Smooth muscle cell (in vitro differentiated cells): Measurements from ENCODE around the gene XPNPEP2. TPM values are rescaled to one million over a fixed set of nuclear protein-coding genes. Genes with fewer than 3 reads are reported as not detected.

Experiments
- DNase-seq: peaks from one replicate; lab custom pipeline; 2025; ENCODE audit not compliant: unreplicated experiment; lab: John Stamatoyannopoulos, UW
- H2AFZ ChIP-seq: fragments of 200-600 bp; sonication (generic); 2 replicates; pipeline ENCODE4 v1.6.0; 2016; ENCODE audit warnings: antibody characterized with exemption, low read depth, mild to moderate bottlenecking
- H3F3A ChIP-seq: fragments of 200-600 bp; sonication (generic); 2 replicates; pipeline ENCODE4 v1.6.0; 2017; ENCODE audit warnings: antibody characterized with exemption, low read depth
- H3K27ac ChIP-seq: fragments of 200-600 bp; sonication (generic); 2 replicates; pipeline ENCODE4 v1.5.1; 2016; ENCODE audit warnings: low read depth, mild to moderate bottlenecking
- H3K27me3 ChIP-seq: fragments of 200-600 bp; sonication (generic); 2 replicates; pipeline ENCODE4 v1.6.1; 2016; ENCODE audit warnings: low read depth, mild to moderate bottlenecking
- H3K36me3 ChIP-seq: fragments of 200-600 bp; sonication (generic); 2 replicates; pipeline ENCODE4 v1.5.1; 2016; ENCODE audit warnings: low read depth
- H3K4me1 ChIP-seq: fragments of 200-600 bp; sonication (generic); 2 replicates; pipeline ENCODE4 v1.5.1; 2016; ENCODE audit warnings: low read depth
- H3K4me2 ChIP-seq: fragments of 200-600 bp; sonication (generic); 2 replicates; pipeline ENCODE4 v1.6.0; 2016; ENCODE audit warnings: mild to moderate bottlenecking
- H3K4me3 ChIP-seq: fragments of 200-600 bp; sonication (generic); 2 replicates; pipeline ENCODE4 v1.5.1; 2016; ENCODE audit warnings: mild to moderate bottlenecking
- H3K79me2 ChIP-seq: fragments of 200-600 bp; sonication (generic); 2 replicates; pipeline ENCODE4 v1.6.0; 2016; ENCODE audit warnings: low read depth, mild to moderate bottlenecking
- H3K9ac ChIP-seq: fragments of 200-600 bp; sonication (generic); 2 replicates; pipeline ENCODE4 v1.6.0; 2016; ENCODE audit warnings: low read depth
- H3K9me3 ChIP-seq: fragments of 200-600 bp; sonication (generic); replicated peaks from 2 replicates; pipeline ENCODE4 v1.5.1; 2016; ENCODE audit warnings: low read depth
- H4K20me1 ChIP-seq: fragments of 200-600 bp; sonication (generic); 2 replicates; pipeline ENCODE4 v1.6.0; 2016; ENCODE audit warnings: low read depth
- CTCF ChIP-seq: fragments of 200-600 bp; sonication (generic); IDR thresholded peaks from 2 replicates; pipeline ENCODE4 v1.5.1; 2017; ENCODE audit warnings: borderline replicate concordance, mild to moderate bottlenecking, antibody characterized with exemption; ENCODE audit not compliant: insufficient read depth, poor library complexity, severe bottlenecking
- WGBS: methylation state at CpG from one replicate; pipeline ENCODE4 v1.1.7; 2016; ENCODE audit warnings: low lambda C conversion rate; 5-methylcytosine and 5-hydroxymethylcytosine counted together
- polyA plus RNA-seq: library from polyadenylated mRNA; unstranded; fragments of >200 nt; fragmentation: Nextera tagmentation; extraction: Ambion mirVana; gene quantifications from 2 replicates; pipeline ENCODE4 v1.2.1, GENCODE V29; 2016
- total RNA-seq: library from RNA; depleted of rRNA; stranded (reverse); fragments of >200 nt; gene quantifications from 2 replicates; pipeline ENCODE4 v1.2.3, GENCODE V29; 2014

Gene XPNPEP2
- total and polyA plus RNA-seq, 2 experiments from 2014 or later, result 0.09 to 0.13 TPM

GRCh38 chrX:129733335-129733734 lies 5.4 kb upstream of the XPNPEP2 start:
- WGBS, result 86% methylated on average over 4 of the region's 4 CpGs
- no peak overlapping the region for H3K4me3 ChIP-seq

GRCh38 chrX:129736491-129736890 lies 2.3 kb upstream of the XPNPEP2 start:
- 62% methylated on average over 6 of the region's 6 CpGs for whole genome bisulfite sequencing
- Histone ChIP-seq H3K9me3 (no peaks in the 10 kb centered on the region), H3K9ac (no peak overlapping the region)

More at GRCh38 chrX:129733335-129733734, 5.4 kb upstream of the XPNPEP2 start:
- TF ChIP-seq CTCF, result no peak
- no peak overlapping the region for H3K9ac ChIP-seq
- H3K36me3 ChIP-seq, result no peaks in the 10 kb centered on the region
- H3K27me3 ChIP-seq, result no peaks in the 10 kb centered on the region
- H2AFZ ChIP-seq, result no peak overlapping the region
- no peaks in the 10 kb centered on the region for H3K79me2 ChIP-seq
- H4K20me1 ChIP-seq, result no peaks in the 10 kb centered on the region
- H3K27ac ChIP-seq, result no peak overlapping the region
- H3K4me2 ChIP-seq, result no peak overlapping the region
- no peaks in the 10 kb centered on the region for H3K4me1 ChIP-seq
- no peak for DNase-seq
- no peaks in the 10 kb centered on the region for H3F3A ChIP-seq
- H3K9me3 ChIP-seq, result no peaks in the 10 kb centered on the region

GRCh38 chrX:129737916-129738315 lies 863 bp upstream of the XPNPEP2 start:
- Histone ChIP-seq H3K27me3 (no peaks in the 10 kb centered on the region), H3K27ac (no peak overlapping the region), H3K9ac (no peak overlapping the region), H3F3A (no peaks in the 10 kb centered on the region), H3K79me2 (no peaks in the 10 kb centered on the region), H4K20me1 (no peaks in the 10 kb centered on the region), H3K4me1 (no peaks in the 10 kb centered on the region), H3K36me3 (no peaks in the 10 kb centered on the region), H3K4me3 (no peak overlapping the region), H2AFZ (no peak overlapping the region), H3K4me2 (no peak overlapping the region), H3K9me3 (no peaks in the 10 kb centered on the region)
- 41% methylated on average over 5 of the region's 5 CpGs for WGBS
- TF ChIP-seq CTCF, result no peak
- DNase-seq, result no peak

More at GRCh38 chrX:129736491-129736890, 2.3 kb upstream of the XPNPEP2 start:
- DNase-seq, result no peak
- Histone ChIP-seq H3F3A (no peaks in the 10 kb centered on the region), H3K4me2 (no peak overlapping the region), H3K4me1 (no peaks in the 10 kb centered on the region), H3K4me3 (no peak overlapping the region), H2AFZ (no peak overlapping the region), H4K20me1 (no peaks in the 10 kb centered on the region), H3K36me3 (no peaks in the 10 kb centered on the region), H3K27me3 (no peaks in the 10 kb centered on the region), H3K79me2 (no peaks in the 10 kb centered on the region), H3K27ac (no peak overlapping the region)
- TF ChIP-seq CTCF, result no peak

- Histone ChIP-seq H3K9me3 (no peaks in the 10 kb centered on the region), H3K4me3 (no peak overlapping the region), H3K79me2 (no peaks in the 10 kb centered on the region), H3K4me2 (no peak overlapping the region), H3K4me1 (no peaks in the 10 kb centered on the region), H3K27me3 (no peaks in the 10 kb centered on the region), H3K9ac (no peak overlapping the region), H4K20me1 (no peaks in the 10 kb centered on the region), H3F3A (no peaks in the 10 kb centered on the region), H3K36me3 (no peaks in the 10 kb centered on the region), H3K27ac (no peak overlapping the region), H2AFZ (no peak overlapping the region)
- DNase-seq, result no peak
- WGBS, result 62% methylated on average over 4 of the region's 4 CpGs
- no peak for TF ChIP-seq CTCF
Measured at GRCh38 chrX:129739578-129739977, 799 bp downstream of the XPNPEP2 start.
